ENCODE measurements around the gene EIF1AD.

EIF1AD gene

DNA sequence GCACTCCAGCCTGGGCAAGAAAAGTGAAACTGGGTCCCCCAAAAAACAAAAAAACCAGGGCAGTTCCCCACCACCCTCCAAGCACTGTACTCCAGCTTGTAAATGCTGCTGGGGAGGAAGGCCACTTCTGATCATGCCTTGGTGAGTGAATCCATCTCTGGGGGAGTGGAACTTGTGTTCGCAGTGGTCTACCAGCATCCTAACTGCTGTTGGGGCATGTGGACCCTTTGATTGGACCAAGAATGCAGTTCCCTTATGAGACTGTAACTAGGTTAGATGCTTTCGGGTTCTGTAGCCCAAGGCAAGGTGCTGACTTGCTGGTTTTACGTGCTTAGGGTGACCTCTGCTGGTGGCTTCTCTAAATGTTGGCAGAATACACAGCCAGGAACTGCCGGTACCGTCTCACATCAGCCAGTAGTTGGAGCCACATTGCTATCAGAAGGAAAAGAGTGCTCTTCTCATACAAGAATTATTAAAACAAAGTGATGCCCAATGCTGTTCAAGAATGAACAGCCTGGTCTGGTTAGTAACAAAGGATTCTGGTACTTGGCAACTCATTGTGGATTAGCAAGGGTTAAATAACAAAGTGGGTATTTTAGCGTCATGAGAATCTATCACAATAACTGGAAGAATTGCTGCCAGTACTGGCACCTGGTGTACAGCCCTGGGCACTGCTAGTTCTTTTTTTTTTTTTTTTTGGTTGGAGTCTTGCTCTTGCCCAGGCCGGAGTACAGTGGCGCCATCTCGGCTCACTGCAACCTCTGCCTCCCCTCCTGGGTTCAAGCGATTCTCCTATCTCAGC is 13.0 kb downstream of the EIF1AD start:
- ATAC-seq: peak; percentile 99
- TF ChIP-seq ESRRG (CRISPR knock-in tag; IDR thresholded peaks at IDR 0.05) (no peak), TOX (CRISPR knock-in tag; IDR thresholded peaks at IDR 0.05; ENCODE audit: borderline replicate concordance) (no peak), ISL1 (CRISPR knock-in tag; IDR thresholded peaks at IDR 0.05) (no peak)
- TF ChIP-seq, protein P1, sequence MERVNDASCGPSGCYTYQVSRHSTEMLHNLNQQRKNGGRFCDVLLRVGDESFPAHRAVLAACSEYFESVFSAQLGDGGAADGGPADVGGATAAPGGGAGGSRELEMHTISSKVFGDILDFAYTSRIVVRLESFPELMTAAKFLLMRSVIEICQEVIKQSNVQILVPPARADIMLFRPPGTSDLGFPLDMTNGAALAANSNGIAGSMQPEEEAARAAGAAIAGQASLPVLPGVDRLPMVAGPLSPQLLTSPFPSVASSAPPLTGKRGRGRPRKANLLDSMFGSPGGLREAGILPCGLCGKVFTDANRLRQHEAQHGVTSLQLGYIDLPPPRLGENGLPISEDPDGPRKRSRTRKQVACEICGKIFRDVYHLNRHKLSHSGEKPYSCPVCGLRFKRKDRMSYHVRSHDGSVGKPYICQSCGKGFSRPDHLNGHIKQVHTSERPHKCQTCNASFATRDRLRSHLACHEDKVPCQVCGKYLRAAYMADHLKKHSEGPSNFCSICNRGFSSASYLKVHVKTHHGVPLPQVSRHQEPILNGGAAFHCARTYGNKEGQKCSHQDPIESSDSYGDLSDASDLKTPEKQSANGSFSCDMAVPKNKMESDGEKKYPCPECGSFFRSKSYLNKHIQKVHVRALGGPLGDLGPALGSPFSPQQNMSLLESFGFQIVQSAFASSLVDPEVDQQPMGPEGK (CRISPR knock-in tag; IDR thresholded peaks at IDR 0.05; ENCODE audit: borderline replicate concordance): no peak

DNA sequence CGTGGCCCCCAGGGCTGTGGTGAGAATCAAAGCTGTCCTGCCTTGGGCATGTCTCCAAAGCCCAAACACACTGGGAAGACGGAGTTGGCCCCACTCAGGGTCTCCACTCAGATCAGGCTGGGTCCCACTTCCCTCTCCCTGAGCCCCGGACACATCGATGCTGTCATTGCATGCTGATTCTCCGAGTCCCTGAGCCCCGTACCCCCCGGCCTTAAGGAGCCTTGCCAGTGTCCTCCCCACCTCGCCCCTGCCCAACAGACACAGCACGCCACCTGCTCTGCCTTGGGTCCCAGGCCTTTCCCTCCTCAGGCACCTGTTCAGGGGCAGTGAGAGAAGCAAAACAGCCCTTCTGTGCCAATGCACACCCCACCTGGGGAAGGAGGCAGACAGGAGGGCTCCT is 14.6 kb downstream of the EIF1AD start:
- no peak for ATAC-seq
- no peak for TF ChIP-seq OSR1 (CRISPR knock-in tag; IDR thresholded peaks at IDR 0.05)

DNA sequence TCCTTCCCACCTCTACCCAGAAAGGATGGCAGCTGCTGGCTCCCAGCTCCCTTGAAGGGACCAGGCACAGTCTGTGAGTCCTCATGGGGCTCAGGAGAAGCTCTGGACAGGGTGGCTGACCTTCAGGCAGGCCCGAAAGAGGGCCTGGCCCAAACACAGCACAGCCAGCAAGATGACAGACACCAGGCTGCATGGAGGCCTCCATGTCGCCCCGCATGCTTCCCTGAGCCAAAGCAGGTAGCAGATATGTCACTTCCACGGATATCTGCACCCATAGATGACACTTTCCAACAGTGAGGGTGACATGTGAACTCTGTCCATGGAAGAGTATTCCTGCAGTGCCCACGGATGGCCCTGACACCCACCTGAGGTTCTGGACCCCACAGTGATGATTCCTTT is 18.4 kb downstream of the EIF1AD start:
- no peak for TF ChIP-seq CSDC2 (CRISPR knock-in tag; IDR thresholded peaks at IDR 0.05)
- TF ChIP-seq, protein P2, sequence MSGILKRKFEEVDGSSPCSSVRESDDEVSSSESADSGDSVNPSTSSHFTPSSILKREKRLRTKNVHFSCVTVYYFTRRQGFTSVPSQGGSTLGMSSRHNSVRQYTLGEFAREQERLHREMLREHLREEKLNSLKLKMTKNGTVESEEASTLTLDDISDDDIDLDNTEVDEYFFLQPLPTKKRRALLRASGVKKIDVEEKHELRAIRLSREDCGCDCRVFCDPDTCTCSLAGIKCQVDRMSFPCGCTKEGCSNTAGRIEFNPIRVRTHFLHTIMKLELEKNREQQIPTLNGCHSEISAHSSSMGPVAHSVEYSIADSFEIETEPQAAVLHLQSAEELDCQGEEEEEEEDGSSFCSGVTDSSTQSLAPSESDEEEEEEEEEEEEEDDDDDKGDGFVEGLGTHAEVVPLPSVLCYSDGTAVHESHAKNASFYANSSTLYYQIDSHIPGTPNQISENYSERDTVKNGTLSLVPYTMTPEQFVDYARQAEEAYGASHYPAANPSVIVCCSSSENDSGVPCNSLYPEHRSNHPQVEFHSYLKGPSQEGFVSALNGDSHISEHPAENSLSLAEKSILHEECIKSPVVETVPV (CRISPR knock-in tag; IDR thresholded peaks at IDR 0.05): no peak
- no peak for TF ChIP-seq ZNF565 (CRISPR knock-in tag; conservative IDR thresholded peaks at IDR 0.05; ENCODE audit: low read depth)
- no peak for TF ChIP-seq TCF4 (CRISPR knock-in tag; IDR thresholded peaks at IDR 0.05; ENCODE audit: borderline replicate concordance)
- TF ChIP-seq ARNTL (CRISPR knock-in tag; IDR thresholded peaks at IDR 0.05; ENCODE audit: borderline replicate concordance, low read depth): no peak
- no peak for TF ChIP-seq TOX (CRISPR knock-in tag; IDR thresholded peaks at IDR 0.05; ENCODE audit: borderline replicate concordance)
- TF ChIP-seq SNAI2 (CRISPR knock-in tag; IDR thresholded peaks at IDR 0.05): no peak
- TF ChIP-seq OSR1 (CRISPR knock-in tag; IDR thresholded peaks at IDR 0.05): no peak
- TF ChIP-seq, protein P3, sequence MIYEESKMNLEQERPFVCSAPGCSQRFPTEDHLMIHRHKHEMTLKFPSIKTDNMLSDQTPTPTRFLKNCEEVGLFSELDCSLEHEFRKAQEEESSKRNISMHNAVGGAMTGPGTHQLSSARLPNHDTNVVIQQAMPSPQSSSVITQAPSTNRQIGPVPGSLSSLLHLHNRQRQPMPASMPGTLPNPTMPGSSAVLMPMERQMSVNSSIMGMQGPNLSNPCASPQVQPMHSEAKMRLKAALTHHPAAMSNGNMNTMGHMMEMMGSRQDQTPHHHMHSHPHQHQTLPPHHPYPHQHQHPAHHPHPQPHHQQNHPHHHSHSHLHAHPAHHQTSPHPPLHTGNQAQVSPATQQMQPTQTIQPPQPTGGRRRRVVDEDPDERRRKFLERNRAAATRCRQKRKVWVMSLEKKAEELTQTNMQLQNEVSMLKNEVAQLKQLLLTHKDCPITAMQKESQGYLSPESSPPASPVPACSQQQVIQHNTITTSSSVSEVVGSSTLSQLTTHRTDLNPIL (CRISPR knock-in tag; IDR thresholded peaks at IDR 0.05; ENCODE audit: low read depth): no peak
- no peak for TF ChIP-seq GLIS3 (CRISPR knock-in tag; IDR thresholded peaks at IDR 0.05)
- TF ChIP-seq ZC3H10 (CRISPR knock-in tag; IDR thresholded peaks at IDR 0.05): no peak
- no peak for TF ChIP-seq BACH2 (CRISPR knock-in tag; IDR thresholded peaks at IDR 0.05; ENCODE audit: borderline replicate concordance)
- TF ChIP-seq RARB (CRISPR knock-in tag; IDR thresholded peaks at IDR 0.05): no peak
- no peak for TF ChIP-seq ZFP30 (CRISPR knock-in tag; IDR thresholded peaks at IDR 0.05)
- TF ChIP-seq ISL1 (CRISPR knock-in tag; IDR thresholded peaks at IDR 0.05): no peak
- TF ChIP-seq ZNF8 (CRISPR knock-in tag; IDR thresholded peaks at IDR 0.05): no peak
- TF ChIP-seq, protein P4, sequence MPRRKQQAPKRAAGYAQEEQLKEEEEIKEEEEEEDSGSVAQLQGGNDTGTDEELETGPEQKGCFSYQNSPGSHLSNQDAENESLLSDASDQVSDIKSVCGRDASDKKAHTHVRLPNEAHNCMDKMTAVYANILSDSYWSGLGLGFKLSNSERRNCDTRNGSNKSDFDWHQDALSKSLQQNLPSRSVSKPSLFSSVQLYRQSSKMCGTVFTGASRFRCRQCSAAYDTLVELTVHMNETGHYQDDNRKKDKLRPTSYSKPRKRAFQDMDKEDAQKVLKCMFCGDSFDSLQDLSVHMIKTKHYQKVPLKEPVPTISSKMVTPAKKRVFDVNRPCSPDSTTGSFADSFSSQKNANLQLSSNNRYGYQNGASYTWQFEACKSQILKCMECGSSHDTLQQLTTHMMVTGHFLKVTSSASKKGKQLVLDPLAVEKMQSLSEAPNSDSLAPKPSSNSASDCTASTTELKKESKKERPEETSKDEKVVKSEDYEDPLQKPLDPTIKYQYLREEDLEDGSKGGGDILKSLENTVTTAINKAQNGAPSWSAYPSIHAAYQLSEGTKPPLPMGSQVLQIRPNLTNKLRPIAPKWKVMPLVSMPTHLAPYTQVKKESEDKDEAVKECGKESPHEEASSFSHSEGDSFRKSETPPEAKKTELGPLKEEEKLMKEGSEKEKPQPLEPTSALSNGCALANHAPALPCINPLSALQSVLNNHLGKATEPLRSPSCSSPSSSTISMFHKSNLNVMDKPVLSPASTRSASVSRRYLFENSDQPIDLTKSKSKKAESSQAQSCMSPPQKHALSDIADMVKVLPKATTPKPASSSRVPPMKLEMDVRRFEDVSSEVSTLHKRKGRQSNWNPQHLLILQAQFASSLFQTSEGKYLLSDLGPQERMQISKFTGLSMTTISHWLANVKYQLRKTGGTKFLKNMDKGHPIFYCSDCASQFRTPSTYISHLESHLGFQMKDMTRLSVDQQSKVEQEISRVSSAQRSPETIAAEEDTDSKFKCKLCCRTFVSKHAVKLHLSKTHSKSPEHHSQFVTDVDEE (CRISPR knock-in tag; IDR thresholded peaks at IDR 0.05): no peak
- no peak for ATAC-seq

DNA sequence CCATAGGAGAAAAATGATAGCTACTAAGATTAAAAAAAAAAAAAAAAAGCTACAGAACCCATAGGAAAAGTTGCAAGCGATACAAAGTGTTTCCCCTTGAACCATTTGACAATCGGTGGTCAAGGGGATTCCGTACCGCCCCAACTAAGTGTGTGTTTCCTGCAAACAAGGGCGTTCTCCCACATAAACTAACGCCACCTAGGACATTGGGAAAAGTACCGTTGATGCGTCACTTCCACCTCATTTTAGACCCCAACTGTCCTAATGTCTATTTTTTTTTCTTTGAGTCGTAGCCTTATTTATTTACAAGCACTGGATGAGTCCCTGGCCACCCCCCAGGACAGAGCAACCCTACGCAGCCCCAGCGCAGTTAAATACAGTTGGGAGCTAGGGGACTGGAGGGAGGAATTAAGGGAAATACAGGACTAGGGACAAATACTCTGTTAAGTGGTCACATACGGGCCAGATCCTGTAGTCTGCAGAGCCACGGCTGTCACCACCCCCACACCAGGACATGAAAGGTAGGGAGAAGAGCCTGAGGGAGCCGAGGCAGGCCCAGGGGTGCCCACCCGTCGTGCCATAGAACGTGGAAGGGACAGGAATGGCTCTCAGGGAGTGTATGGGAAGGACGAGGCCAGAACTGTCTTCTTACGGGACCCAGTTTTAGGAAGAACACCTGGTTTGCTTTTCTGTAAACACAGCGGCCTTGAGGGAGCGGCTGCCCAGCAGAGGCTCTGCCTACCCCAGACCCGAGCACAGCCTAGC is 19.0 kb downstream of the EIF1AD start:
- no peak for ATAC-seq
- TF ChIP-seq CSDC2 (CRISPR knock-in tag; IDR thresholded peaks at IDR 0.05): no peak
- TF ChIP-seq, protein P2 (CRISPR knock-in tag; IDR thresholded peaks at IDR 0.05): no peak
- TF ChIP-seq ESRRG (CRISPR knock-in tag; IDR thresholded peaks at IDR 0.05): no peak
- TF ChIP-seq ARNTL (CRISPR knock-in tag; IDR thresholded peaks at IDR 0.05; ENCODE audit: borderline replicate concordance, low read depth): no peak
- TF ChIP-seq, protein P3 (CRISPR knock-in tag; IDR thresholded peaks at IDR 0.05; ENCODE audit: low read depth): no peak
- TF ChIP-seq ZC3H10 (CRISPR knock-in tag; IDR thresholded peaks at IDR 0.05): no peak
- TF ChIP-seq TCF4 (CRISPR knock-in tag; IDR thresholded peaks at IDR 0.05; ENCODE audit: borderline replicate concordance): no peak
- no peak for TF ChIP-seq ZFP30 (CRISPR knock-in tag; IDR thresholded peaks at IDR 0.05)
- TF ChIP-seq ZNF8 (CRISPR knock-in tag; IDR thresholded peaks at IDR 0.05): no peak
- TF ChIP-seq TOX (CRISPR knock-in tag; IDR thresholded peaks at IDR 0.05; ENCODE audit: borderline replicate concordance): no peak

Data from SK-N-SH treated with all-trans-retinoic acid at 6 μM for 48 hours (cell line).